ENCODE data around the gene PDXP. TPM values are rescaled to one million over a fixed set of nuclear protein-coding genes. Genes with fewer than 3 reads are reported as not detected.
A peak's percentile ranks its signal among the peaks of the same experiment; 100 is the strongest.
"Not testable (repeated sequence)": the region's sequence is repeated elsewhere in the genome, so short reads cannot be mapped to it uniquely, and the experiment has no call there.

Gene PDXP
- total and polyA plus RNA-seq, 5 donors from 2014 or later = 1.1 to 5.8 (median 2.0) TPM

- no peak for ATAC-seq (ENCODE audit: low read depth in 2 of 2)
- Histone ChIP-seq H3K4me1 (ENCODE audit: control insufficient read depth, insufficient read depth, low read length, poor library complexity, severe bottlenecking) (peaks cover 18% of the 10 kb centered on the region), H3K27me3 (ENCODE audit: control insufficient read depth, insufficient read depth, low read length) (no peaks in the 10 kb centered on the region), H3K9me3 (ENCODE audit: control insufficient read depth in 2 of 2, low read length in 2 of 2) (no peaks in the 10 kb centered on the region), H3K4me3 (ENCODE audit: low read depth, low read length) (no peak overlapping the region), H3K36me3 (ENCODE audit: control insufficient read depth, insufficient read depth, low read length) (peaks cover 39% of the 10 kb centered on the region), H3K27ac (ENCODE audit: insufficient read depth, low read length, poor library complexity, severe bottlenecking) (no peak overlapping the region)
- DNase-seq = no peak
- Mint-ChIP-seq H3K36me3 (no peaks in the 10 kb centered on the region), H3K27ac (no peak overlapping the region), H3K4me3 (no peak overlapping the region), H3K27me3 (no peaks in the 10 kb centered on the region), H3K4me1 (peaks cover 0 to 33% (median 16%) of the 10 kb centered on the region in 4 donors), H3K9me3 (no peaks in the 10 kb centered on the region)
These were observed 3.3 kb upstream of the PDXP start for GRCh38 chr22:37655252-37655563.

- not testable (repeated sequence) for H3K27ac ChIP-seq (ENCODE audit: insufficient read depth, low read length, poor library complexity, severe bottlenecking); H3K9me3 ChIP-seq (ENCODE audit: control insufficient read depth in 2 of 2, low read length in 2 of 2); H3K36me3 Mint-ChIP-seq; H3K9me3 Mint-ChIP-seq; H3K27me3 Mint-ChIP-seq; H3K4me3 ChIP-seq (ENCODE audit: low read depth, low read length); H3K27me3 ChIP-seq (ENCODE audit: control insufficient read depth, insufficient read depth, low read length); ATAC-seq (ENCODE audit: low read depth in 2 of 2); DNase-seq
- peaks cover 29% of the 10 kb centered on the region for H3K4me1 ChIP-seq (ENCODE audit: control insufficient read depth, insufficient read depth, low read length, poor library complexity, severe bottlenecking)
- Mint-ChIP-seq H3K27ac (peak overlapping the region in 1 of 3 donors; percentile 65), H3K4me3 (peak overlapping the region in 1 of 4 donors; percentile 22), H3K4me1 (peaks cover 0 to 46% (median 23%) of the 10 kb centered on the region in 4 donors)
- peaks cover 26% of the 10 kb centered on the region for H3K36me3 ChIP-seq (ENCODE audit: control insufficient read depth, insufficient read depth, low read length)
These were observed 1.9 kb upstream of the PDXP start for GRCh38 chr22:37656583-37656982.

GRCh38 chr22:37657590-37658132 is 862 bp upstream of the PDXP start:
- Histone ChIP-seq H3K9me3 (ENCODE audit: control insufficient read depth in 2 of 2, low read length in 2 of 2) (no peaks in the 10 kb centered on the region), H3K4me1 (ENCODE audit: control insufficient read depth, insufficient read depth, low read length, poor library complexity, severe bottlenecking) (peaks cover 29% of the 10 kb centered on the region), H3K36me3 (ENCODE audit: control insufficient read depth, insufficient read depth, low read length) (peaks cover 19% of the 10 kb centered on the region), H3K27ac (ENCODE audit: insufficient read depth, low read length, poor library complexity, severe bottlenecking) (peak overlapping the region; percentile 81), H3K27me3 (ENCODE audit: control insufficient read depth, insufficient read depth, low read length) (no peaks in the 10 kb centered on the region), H3K4me3 (ENCODE audit: low read depth, low read length) (peak overlapping the region; percentile 87)
- Mint-ChIP-seq H3K9me3 (no peaks in the 10 kb centered on the region), H3K4me1 (peaks cover 0 to 54% (median 29%) of the 10 kb centered on the region in 4 donors), H3K4me3 (peak overlapping the region; percentile 81 to 90 (median 87)), H3K27ac (peak overlapping the region; percentile 38 to 93 (median 81)), H3K36me3 (peaks cover 3% of the 10 kb centered on the region), H3K27me3 (no peaks in the 10 kb centered on the region)
- ATAC-seq (ENCODE audit: low read depth in 2 of 2) (no peak), DNase-seq (no peak)

- peak in 1 of 3 donors; percentile 35 for DNase-seq
- no peak for ATAC-seq (ENCODE audit: low read depth in 2 of 2)
- peak overlapping the region; percentile 51 to 90 (median 86) for H3K27ac Mint-ChIP-seq
- Histone ChIP-seq H3K4me3 (ENCODE audit: low read depth, low read length) (peak overlapping the region; percentile 76), H3K4me1 (ENCODE audit: control insufficient read depth, insufficient read depth, low read length, poor library complexity, severe bottlenecking) (peaks cover 29% of the 10 kb centered on the region), H3K9me3 (ENCODE audit: control insufficient read depth in 2 of 2, low read length in 2 of 2) (no peaks in the 10 kb centered on the region), H3K27me3 (ENCODE audit: control insufficient read depth, insufficient read depth, low read length) (no peaks in the 10 kb centered on the region), H3K27ac (ENCODE audit: insufficient read depth, low read length, poor library complexity, severe bottlenecking) (no peak overlapping the region), H3K36me3 (ENCODE audit: control insufficient read depth, insufficient read depth, low read length) (peaks cover 6% of the 10 kb centered on the region)
- H3K4me1 Mint-ChIP-seq = peaks cover 0 to 52% (median 29%) of the 10 kb centered on the region in 4 donors
- H3K4me3 Mint-ChIP-seq = peak overlapping the region; percentile 84 to 94 (median 86)
- H3K27me3 Mint-ChIP-seq = no peaks in the 10 kb centered on the region
- H3K9me3 Mint-ChIP-seq = no peaks in the 10 kb centered on the region
- peaks cover 3% of the 10 kb centered on the region for H3K36me3 Mint-ChIP-seq
These were observed 758 bp downstream of the PDXP start for GRCh38 chr22:37659066-37659896.

GRCh38 chr22:37659897-37660708 is 1.6 kb downstream of the PDXP start:
- Histone ChIP-seq H3K36me3 (ENCODE audit: control insufficient read depth, insufficient read depth, low read length) (no peaks in the 10 kb centered on the region), H3K27me3 (ENCODE audit: control insufficient read depth, insufficient read depth, low read length) (no peaks in the 10 kb centered on the region), H3K4me1 (ENCODE audit: control insufficient read depth, insufficient read depth, low read length, poor library complexity, severe bottlenecking) (peaks cover 29% of the 10 kb centered on the region), H3K4me3 (ENCODE audit: low read depth, low read length) (peak overlapping the region; percentile 76), H3K27ac (ENCODE audit: insufficient read depth, low read length, poor library complexity, severe bottlenecking) (no peak overlapping the region), H3K9me3 (ENCODE audit: control insufficient read depth in 2 of 2, low read length in 2 of 2) (no peaks in the 10 kb centered on the region)
- H3K4me1 Mint-ChIP-seq = peaks cover 0 to 53% (median 29%) of the 10 kb centered on the region in 4 donors
- H3K27ac Mint-ChIP-seq = peak overlapping the region; percentile 51 to 90 (median 86)
- no peaks in the 10 kb centered on the region for H3K9me3 Mint-ChIP-seq
- no peak for ATAC-seq (ENCODE audit: low read depth in 2 of 2)
- H3K27me3 Mint-ChIP-seq = no peaks in the 10 kb centered on the region
- no peak for DNase-seq
- H3K4me3 Mint-ChIP-seq = peak overlapping the region; percentile 84 to 94 (median 86)
- peaks cover 3% of the 10 kb centered on the region for H3K36me3 Mint-ChIP-seq

- Histone ChIP-seq H3K9me3 (ENCODE audit: control insufficient read depth in 2 of 2, low read length in 2 of 2) (no peaks in the 10 kb centered on the region), H3K4me1 (ENCODE audit: control insufficient read depth, insufficient read depth, low read length, poor library complexity, severe bottlenecking) (peaks cover 29% of the 10 kb centered on the region), H3K27ac (ENCODE audit: insufficient read depth, low read length, poor library complexity, severe bottlenecking) (no peak overlapping the region), H3K4me3 (ENCODE audit: low read depth, low read length) (peak overlapping the region; percentile 76), H3K36me3 (ENCODE audit: control insufficient read depth, insufficient read depth, low read length) (no peaks in the 10 kb centered on the region), H3K27me3 (ENCODE audit: control insufficient read depth, insufficient read depth, low read length) (no peaks in the 10 kb centered on the region)
- Mint-ChIP-seq H3K9me3 (no peaks in the 10 kb centered on the region), H3K4me3 (peak overlapping the region; percentile 68 to 88 (median 84)), H3K36me3 (peaks cover 3% of the 10 kb centered on the region), H3K27me3 (no peaks in the 10 kb centered on the region), H3K4me1 (peaks cover 0 to 53% (median 29%) of the 10 kb centered on the region in 4 donors), H3K27ac (peak overlapping the region in 2 of 3 donors; percentile 21 to 86)
- DNase-seq = no peak
- ATAC-seq (ENCODE audit: low read depth in 2 of 2) = no peak
These were observed 2.2 kb downstream of the PDXP start for GRCh38 chr22:37660709-37661045.

- Mint-ChIP-seq H3K27ac (peak overlapping the region in 1 of 3 donors; percentile 65), H3K9me3 (no peaks in the 10 kb centered on the region), H3K4me1 (peaks cover 0 to 50% (median 28%) of the 10 kb centered on the region in 4 donors), H3K4me3 (peak overlapping the region; percentile 66 to 88 (median 84)), H3K27me3 (no peaks in the 10 kb centered on the region), H3K36me3 (peaks cover 7% of the 10 kb centered on the region)
- Histone ChIP-seq H3K36me3 (ENCODE audit: control insufficient read depth, insufficient read depth, low read length) (peaks cover 6% of the 10 kb centered on the region), H3K27ac (ENCODE audit: insufficient read depth, low read length, poor library complexity, severe bottlenecking) (peak overlapping the region; percentile 10), H3K4me3 (ENCODE audit: low read depth, low read length) (no peak overlapping the region), H3K9me3 (ENCODE audit: control insufficient read depth in 2 of 2, low read length in 2 of 2) (no peaks in the 10 kb centered on the region), H3K27me3 (ENCODE audit: control insufficient read depth, insufficient read depth, low read length) (no peaks in the 10 kb centered on the region), H3K4me1 (ENCODE audit: control insufficient read depth, insufficient read depth, low read length, poor library complexity, severe bottlenecking) (peaks cover 29% of the 10 kb centered on the region)
- ATAC-seq (ENCODE audit: low read depth in 2 of 2) = no peak
- DNase-seq = peak in 2 of 3 donors; percentile 43 to 48
These were observed 2.8 kb downstream of the PDXP start for GRCh38 chr22:37661160-37661924.
